Panc1 (cell line): ENCODE data around the gene ARAF. TPM values are rescaled to one million over a fixed set of nuclear protein-coding genes. Genes with fewer than 3 reads are reported as not detected.

Experiments used
- ATAC-seq: fragments of 200-7000 bp; cut with Tn5 transposase; 2 replicates; pipeline ENCODE4 v1.9.1; 2020; ENCODE audit warnings: mild to moderate bottlenecking, moderate library complexity
- BruUV-seq: library from RNA; stranded (reverse); fragments of 400-500 nt; replicated peaks from 2 replicates; lab custom pipeline; 2021; lab: Mats Ljungman, UMichigan
- CTCF ChIA-PET: fragments of 300-600 bp; sonication (Branson Sonifier 250); formaldehyde crosslinking; loops from one replicate; lab custom pipeline; 2022; ENCODE audit warnings: antibody characterized with exemption; lab: Charles Lee
- POLR2A ChIA-PET: fragments of 300-600 bp; sonication (Branson Sonifier 250); formaldehyde crosslinking; loops from one replicate; lab custom pipeline; 2022; ENCODE audit warnings: antibody characterized with exemption; lab: Charles Lee
- DNase-seq: peaks from one replicate; pipeline ENCODE4 v3.0.0-alpha.2; 2010; ENCODE audit warnings: low read depth, low spot score
- H3K27ac ChIP-seq: 2 replicates; pipeline ENCODE4 v1.5.1; 2011; ENCODE audit warnings: mild to moderate bottlenecking, low read length, inconsistent platforms
- H3K27me3 ChIP-seq: fragments of 200-500 bp; sonication (Bioruptor generic); 2 replicates; pipeline ENCODE4 v1.6.0; 2014; ENCODE audit warnings: low read length, inconsistent platforms; ENCODE audit not compliant: control insufficient read depth, insufficient read depth
- H3K36me3 ChIP-seq: fragments of 200-500 bp; sonication (Bioruptor generic); 2 replicates; pipeline ENCODE4 v1.5.1; 2014; ENCODE audit warnings: inconsistent platforms, mild to moderate bottlenecking, low read length, moderate library complexity; ENCODE audit not compliant: control insufficient read depth, insufficient read depth
- H3K4me1 ChIP-seq: 2 replicates; pipeline ENCODE4 v1.5.1; 2011; ENCODE audit warnings: inconsistent platforms, mild to moderate bottlenecking, low read length, moderate library complexity; ENCODE audit not compliant: control insufficient read depth, insufficient read depth
- H3K4me3 ChIP-seq, 2 experiments: 2 replicates each; pipeline ENCODE4 v1.5.1; 2011 to 2012; ENCODE audit warnings: low read depth in 2 of 2, low read length in 2 of 2, mild to moderate bottlenecking in 2 of 2, inconsistent platforms in 1 of 2, moderate library complexity in 1 of 2
- H3K9me3 ChIP-seq: fragments of 200-500 bp; sonication (Bioruptor generic); 2 replicates; pipeline ENCODE4 v1.5.1; 2014; ENCODE audit warnings: low read depth, mild to moderate bottlenecking, inconsistent platforms, low read length, moderate library complexity; ENCODE audit not compliant: control insufficient read depth, insufficient read depth
- POLR2AphosphoS5 ChIP-seq: IDR thresholded peaks from 2 replicates; pipeline ENCODE4 v1.6.1; 2012; ENCODE audit warnings: mild to moderate bottlenecking, low read depth, low read length, moderate library complexity
- REST ChIP-seq, 2 experiments: IDR thresholded peaks; 2 replicates each; pipeline ENCODE4 v1.6.1; 2011 to 2012; ENCODE audit warnings: low read depth in 2 of 2, control low read depth in 1 of 2, low read length in 1 of 2, mild to moderate bottlenecking in 1 of 2, moderate library complexity in 1 of 2; ENCODE audit not compliant: insufficient read depth in 1 of 2
- SIN3A ChIP-seq: IDR thresholded peaks from 2 replicates; pipeline ENCODE4 v1.6.1; 2012; ENCODE audit warnings: low read depth, mild to moderate bottlenecking, low read length, moderate library complexity, borderline replicate concordance; ENCODE audit not compliant: insufficient read depth
- TCF7L2 ChIP-seq: IDR thresholded peaks from 2 replicates; pipeline ENCODE4 v1.6.1; 2011; ENCODE audit warnings: mild to moderate bottlenecking, low read depth, low read length, inconsistent platforms
- in situ Hi-C: cut with HindIII; loops from 2 replicates; pipeline ENCODE4 v1.10.0; 2016; ENCODE audit warnings: low sequenced_read_pairs, low pct_unique_long_range_greater_than_20kb
- intact Hi-C: fragments of 100-400 bp; cut with micrococcal nuclease; formaldehyde crosslinking; loops from one replicate; pipeline ENCODE4 v1.10.0; 2022; ENCODE audit not compliant: unreplicated experiment
- total RNA-seq: library from RNA; stranded (reverse); gene quantifications from one replicate; pipeline ENCODE4 v1.2.1, GENCODE V29; 2021; ENCODE audit not compliant: unreplicated experiment
- TF ChIP-seq, protein P1 (sequence below): fragments of 450-650 bp; IDR thresholded peaks from 2 replicates; pipeline ENCODE4 v1.5.1; 2017; ENCODE audit warnings: mild to moderate bottlenecking

ARAF gene
- total RNA-seq, 1 experiment from 2014 or later, result 87.9 TPM

DNA sequence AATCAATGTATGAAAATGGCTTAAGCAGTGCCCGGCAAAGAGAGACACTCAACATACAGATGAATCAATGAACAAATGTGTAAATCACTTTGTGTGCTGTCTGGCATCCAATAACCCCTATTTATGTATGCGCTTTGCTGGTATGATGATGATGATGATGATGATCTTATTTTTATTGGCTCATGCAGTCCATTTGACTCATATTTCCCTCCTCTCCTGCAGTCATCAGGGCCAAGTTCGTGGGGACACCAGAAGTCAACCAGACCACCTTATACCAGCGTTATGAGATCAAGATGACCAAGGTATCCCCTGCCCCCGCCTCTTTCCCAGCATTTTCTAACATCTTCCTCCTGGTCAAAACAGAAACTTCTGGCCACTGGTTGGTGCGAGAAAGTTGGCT lies 23.7 kb downstream of the ARAF start:
- Histone ChIP-seq H3K9me3 (no peaks in the 10 kb centered on the region), H3K4me1 (no peaks in the 10 kb centered on the region), H3K27ac (no peak overlapping the region), H3K27me3 (no peaks in the 10 kb centered on the region), H3K4me3 (no peak overlapping the region), H3K36me3 (no peaks in the 10 kb centered on the region)
- DNase-seq (no peak), ATAC-seq (no peak)
- intact Hi-C loops, result no loop called here
- ChIA-PET CTCF (no interaction called here), POLR2A (interaction anchor here (0.6 kb wide), 1 partner anchor 16 kb away, joined by 3 read pairs; no protein-coding TSS in a partner anchor)
- TF ChIP-seq POLR2AphosphoS5, result no peak
- no TSS peak for BruUV-seq
- in situ Hi-C loops, result no loop called here

DNA sequence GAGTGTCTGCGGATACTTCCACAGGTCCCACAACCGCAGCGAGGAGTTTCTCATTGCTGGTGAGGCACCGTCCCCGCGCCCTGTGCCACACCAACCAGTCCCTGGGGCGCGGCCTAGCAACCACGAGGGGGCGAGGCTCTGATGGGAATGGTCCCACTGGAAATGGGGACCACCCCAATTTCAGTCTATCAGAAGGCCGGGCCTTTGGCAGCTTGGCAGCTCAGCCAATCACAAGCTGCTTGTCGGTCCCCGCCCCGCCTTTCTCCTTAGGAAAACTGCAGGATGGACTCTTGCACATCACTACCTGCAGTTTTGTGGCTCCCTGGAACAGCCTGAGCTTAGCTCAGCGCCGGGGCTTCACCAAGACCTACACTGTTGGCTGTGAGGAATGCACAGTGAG lies 24.3 kb downstream of the ARAF start:
- ChIA-PET POLR2A (interaction anchor here (0.6 kb wide), 1 partner anchor 17 kb away, joined by 3 read pairs; no protein-coding TSS in a partner anchor), CTCF (no interaction called here)
- no peak overlapping the region for H3K27ac ChIP-seq
- H3K9me3 ChIP-seq, result no peaks in the 10 kb centered on the region
- H3K36me3 ChIP-seq, result no peaks in the 10 kb centered on the region
- H3K4me1 ChIP-seq, result no peaks in the 10 kb centered on the region
- BruUV-seq, result no TSS peak
- DNase-seq (no peak), ATAC-seq (no peak)
- in situ Hi-C loops, result no loop called here
- H3K4me3 ChIP-seq, result no peak overlapping the region
- no peaks in the 10 kb centered on the region for H3K27me3 ChIP-seq
- intact Hi-C loops, result no loop called here
- no peak for TF ChIP-seq SIN3A

- in situ Hi-C loops (no loop called here), intact Hi-C loops (no loop called here)
- DNase-seq (no peak), ATAC-seq (no peak)
- ChIA-PET CTCF (no interaction called here), POLR2A (no interaction called here)
- Histone ChIP-seq H3K27ac (no peak overlapping the region), H3K4me1 (no peaks in the 10 kb centered on the region), H3K36me3 (no peaks in the 10 kb centered on the region), H3K4me3 (no peak overlapping the region), H3K9me3 (no peaks in the 10 kb centered on the region), H3K27me3 (no peaks in the 10 kb centered on the region)
- TF ChIP-seq REST (IDR thresholded peaks at IDR 0.05; ENCODE audit: insufficient read depth in 1 of 2, low read depth in 2 of 2, low read length in 1 of 2) (no peak), SIN3A (no peak), POLR2AphosphoS5 (no peak), TCF7L2 (no peak)
- TF ChIP-seq, protein P1, sequence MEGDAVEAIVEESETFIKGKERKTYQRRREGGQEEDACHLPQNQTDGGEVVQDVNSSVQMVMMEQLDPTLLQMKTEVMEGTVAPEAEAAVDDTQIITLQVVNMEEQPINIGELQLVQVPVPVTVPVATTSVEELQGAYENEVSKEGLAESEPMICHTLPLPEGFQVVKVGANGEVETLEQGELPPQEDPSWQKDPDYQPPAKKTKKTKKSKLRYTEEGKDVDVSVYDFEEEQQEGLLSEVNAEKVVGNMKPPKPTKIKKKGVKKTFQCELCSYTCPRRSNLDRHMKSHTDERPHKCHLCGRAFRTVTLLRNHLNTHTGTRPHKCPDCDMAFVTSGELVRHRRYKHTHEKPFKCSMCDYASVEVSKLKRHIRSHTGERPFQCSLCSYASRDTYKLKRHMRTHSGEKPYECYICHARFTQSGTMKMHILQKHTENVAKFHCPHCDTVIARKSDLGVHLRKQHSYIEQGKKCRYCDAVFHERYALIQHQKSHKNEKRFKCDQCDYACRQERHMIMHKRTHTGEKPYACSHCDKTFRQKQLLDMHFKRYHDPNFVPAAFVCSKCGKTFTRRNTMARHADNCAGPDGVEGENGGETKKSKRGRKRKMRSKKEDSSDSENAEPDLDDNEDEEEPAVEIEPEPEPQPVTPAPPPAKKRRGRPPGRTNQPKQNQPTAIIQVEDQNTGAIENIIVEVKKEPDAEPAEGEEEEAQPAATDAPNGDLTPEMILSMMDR, result no peak
- no TSS peak for BruUV-seq
Measured at GRCh38 chrX:47586043-47586787, 25.2 kb downstream of the ARAF start.
